NK-92 treated with Interleukin-12 subunit alpha and Interleukin-12 subunit beta, amount 100 ng/mL, for 24 hours (cell line): ENCODE measurements around the gene SLC29A4.
"Not testable (repeated sequence)": the region's sequence is repeated elsewhere in the genome, so short reads cannot be mapped to it uniquely, and the experiment has no call there.

Experiments
- DNase-seq: peaks from one replicate; lab custom pipeline; 2025; lab: John Stamatoyannopoulos, UW

SLC29A4 gene

GRCh38 chr7:5274441-5274840 is 8.3 kb upstream of the SLC29A4 start:
- no peak for DNase-seq

DNA sequence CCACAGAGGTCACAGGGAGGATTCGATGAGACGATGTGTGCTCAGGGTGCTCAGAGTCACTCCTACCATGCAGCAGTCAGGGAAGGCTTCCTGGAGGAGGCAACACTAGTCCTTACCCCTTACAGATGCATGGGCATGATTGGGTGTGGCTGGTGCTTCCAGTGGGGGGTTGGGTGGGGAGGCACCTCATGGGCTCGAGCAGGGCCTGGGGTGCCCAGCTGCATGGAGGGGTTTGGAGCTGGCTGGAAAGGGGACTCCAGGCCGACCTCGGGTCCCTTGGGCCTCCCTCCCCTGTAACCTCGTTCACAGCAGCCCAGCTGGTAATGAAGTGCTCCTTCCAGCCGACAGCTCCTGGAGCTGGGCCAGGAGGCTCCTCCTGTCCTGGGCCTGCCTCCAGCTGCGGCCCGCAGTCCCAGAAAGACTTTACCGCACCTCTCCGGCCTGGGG is 7.7 kb upstream of the SLC29A4 start:
- not testable (repeated sequence) for DNase-seq

- not testable (repeated sequence) for DNase-seq
Measured at GRCh38 chr7:5275510-5275909, 7.2 kb upstream of the SLC29A4 start.

- DNase-seq, result not testable (repeated sequence)
Measured at GRCh38 chr7:5276123-5276522, 6.6 kb upstream of the SLC29A4 start.

DNA sequence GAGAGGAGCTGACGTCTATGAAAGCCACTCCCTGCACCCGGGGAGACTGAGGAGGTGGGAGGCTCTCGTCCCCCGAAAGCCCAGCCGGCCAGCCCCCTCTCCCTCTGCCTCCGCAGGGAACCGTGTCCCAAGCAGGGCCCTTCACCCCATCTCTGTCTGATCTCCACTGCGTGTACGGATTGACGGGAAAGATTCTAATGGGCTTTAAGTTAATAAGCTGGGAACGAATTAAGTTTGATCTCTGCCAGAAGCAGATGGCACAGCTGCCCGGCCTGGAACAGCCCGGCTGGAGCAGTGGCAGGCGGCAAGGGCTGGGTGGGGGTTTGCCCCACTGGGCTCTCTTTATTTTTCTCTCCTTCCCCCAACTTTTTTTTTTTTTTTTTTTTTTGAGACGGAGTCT is 6.1 kb upstream of the SLC29A4 start:
- DNase-seq, result no peak

GRCh38 chr7:5278766-5279165 is 4.0 kb upstream of the SLC29A4 start:
- no peak for DNase-seq

DNA sequence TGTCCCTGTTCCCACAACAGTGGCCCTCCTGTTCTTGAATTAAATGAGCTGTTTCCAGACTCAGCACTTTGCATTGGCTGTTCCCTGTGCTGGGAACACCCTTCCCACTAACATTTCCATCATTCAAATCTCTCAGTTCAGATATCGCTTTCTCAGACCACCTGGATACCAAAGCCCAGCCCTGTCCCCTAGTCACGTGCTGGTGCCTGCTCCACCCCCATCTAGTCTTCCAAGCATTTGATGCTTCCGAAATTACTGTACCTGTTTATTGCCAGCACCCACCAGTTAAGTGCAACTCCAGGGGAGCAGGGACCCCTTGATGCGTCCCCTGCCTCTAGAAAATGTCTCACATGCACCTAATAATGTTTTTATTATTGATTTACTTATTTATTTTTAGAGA is 3.0 kb upstream of the SLC29A4 start:
- DNase-seq, result no peak

DNA sequence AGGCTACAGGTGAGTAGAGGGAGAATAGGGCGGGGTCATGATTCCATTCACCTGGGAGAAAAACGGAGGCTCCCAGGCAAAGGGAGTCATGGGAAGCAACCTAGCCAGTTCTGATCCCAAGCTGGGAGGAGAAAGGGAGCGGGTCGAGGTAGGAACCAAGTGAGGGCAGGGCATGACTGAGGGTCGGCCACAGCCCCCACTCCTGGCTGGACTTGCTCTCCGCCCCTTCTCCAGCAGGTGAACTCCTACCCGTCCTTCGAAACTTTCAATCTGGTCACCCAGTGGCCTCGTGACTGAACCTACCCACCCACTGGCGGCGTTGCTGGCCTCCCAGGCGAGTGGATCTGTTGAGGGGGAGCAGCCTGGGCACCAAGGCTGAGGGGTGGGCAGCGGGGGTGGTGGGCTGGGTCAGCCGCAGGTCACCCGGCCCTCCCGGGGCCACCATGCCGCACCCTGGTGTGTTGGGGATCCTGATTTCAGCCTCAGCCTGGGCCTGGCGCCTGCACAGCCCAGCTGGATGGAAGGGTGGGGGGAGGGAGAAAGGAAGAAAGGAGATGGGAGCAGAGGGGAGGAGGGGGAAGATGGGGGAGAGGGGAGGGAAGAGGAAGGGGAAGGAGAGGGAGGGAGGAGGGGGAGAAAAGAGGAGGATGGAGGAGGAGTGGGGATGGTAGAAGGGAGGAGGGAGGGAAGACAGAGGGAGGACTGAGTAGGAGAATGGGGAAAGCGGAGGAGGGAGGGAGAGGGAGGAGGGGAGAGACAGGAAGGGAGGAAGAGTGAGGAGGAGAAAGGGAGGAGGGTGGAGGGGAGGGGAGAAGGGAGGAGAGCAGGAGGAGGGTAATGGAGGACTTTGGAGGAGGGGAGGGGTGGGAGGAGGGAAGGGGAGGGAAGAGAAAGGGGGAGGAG is 894 bp upstream of the SLC29A4 start:
- DNase-seq, result not testable (repeated sequence)

- DNase-seq, result no peak
Measured at GRCh38 chr7:5283421-5284303, 919 bp downstream of the SLC29A4 start.

- DNase-seq, result no peak
Measured at GRCh38 chr7:5284304-5285281, 1.9 kb downstream of the SLC29A4 start.

DNA sequence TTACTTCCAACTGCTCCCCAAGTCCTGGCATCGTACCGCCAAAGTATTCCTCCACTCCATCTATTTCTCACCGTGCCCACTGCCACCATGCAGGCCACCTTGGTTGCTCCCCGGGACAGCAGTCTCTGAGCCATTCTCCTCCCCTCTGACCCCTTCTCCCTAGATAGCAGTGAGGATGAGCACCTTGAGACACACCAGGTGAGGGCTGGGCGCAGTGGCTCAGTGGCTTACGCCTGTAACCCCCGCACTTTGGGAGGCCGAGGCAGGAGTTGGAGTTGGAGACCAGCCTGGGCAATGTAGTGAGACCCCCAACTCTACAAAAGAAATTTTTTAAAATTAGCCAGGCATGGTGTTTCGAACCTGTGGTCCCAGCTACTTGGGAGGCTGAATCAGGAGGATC is 4.2 kb downstream of the SLC29A4 start:
- DNase-seq, result no peak

DNA sequence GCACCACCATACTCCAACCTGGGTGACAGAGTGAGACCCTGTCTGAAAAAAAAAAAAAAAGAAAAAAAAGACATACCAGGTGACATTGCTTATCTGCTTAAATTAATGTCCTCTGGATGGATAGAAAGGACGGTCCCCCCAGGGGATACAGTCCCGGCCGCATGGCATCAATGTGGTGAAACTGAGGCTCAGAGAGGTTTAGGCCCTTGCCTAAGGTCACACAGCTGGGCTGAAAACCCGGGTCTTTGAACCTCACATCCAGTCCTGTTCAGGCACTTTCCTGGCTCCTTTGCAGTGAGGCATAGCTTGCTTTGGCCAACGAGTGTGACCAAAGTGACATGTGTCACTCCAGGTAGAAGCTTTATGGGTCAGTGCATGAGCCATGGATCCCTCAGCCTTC is 4.6 kb downstream of the SLC29A4 start:
- DNase-seq, result not testable (repeated sequence)

- no peak for DNase-seq
Measured at GRCh38 chr7:5287802-5288201, 5.1 kb downstream of the SLC29A4 start.

- not testable (repeated sequence) for DNase-seq
Measured at GRCh38 chr7:5288560-5288959, 5.8 kb downstream of the SLC29A4 start.

GRCh38 chr7:5289355-5289754 is 6.6 kb downstream of the SLC29A4 start:
- DNase-seq, result no peak

DNA sequence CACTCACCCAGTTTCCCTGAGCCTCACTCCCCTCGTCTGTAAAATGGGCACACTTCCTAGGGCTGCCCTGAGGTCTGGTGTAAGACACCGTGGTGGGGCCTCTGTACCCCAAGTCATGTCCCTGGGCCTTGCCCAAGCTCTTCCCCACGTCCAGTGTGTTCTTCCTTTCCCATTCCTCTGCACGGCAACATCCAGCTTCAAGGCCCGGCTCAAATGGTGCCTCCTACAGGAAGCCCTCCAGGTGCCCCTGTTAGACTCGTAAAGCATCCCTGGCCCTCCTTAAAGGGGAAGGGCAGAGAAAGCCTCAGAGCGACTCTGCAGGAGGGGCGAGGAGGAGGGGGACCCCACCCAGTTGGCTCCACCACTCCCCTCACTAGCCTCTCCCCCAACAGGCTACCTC is 8.6 kb downstream of the SLC29A4 start:
- DNase-seq, result no peak

GRCh38 chr7:5291711-5292335 is 9.1 kb downstream of the SLC29A4 start:
- not testable (repeated sequence) for DNase-seq

DNA sequence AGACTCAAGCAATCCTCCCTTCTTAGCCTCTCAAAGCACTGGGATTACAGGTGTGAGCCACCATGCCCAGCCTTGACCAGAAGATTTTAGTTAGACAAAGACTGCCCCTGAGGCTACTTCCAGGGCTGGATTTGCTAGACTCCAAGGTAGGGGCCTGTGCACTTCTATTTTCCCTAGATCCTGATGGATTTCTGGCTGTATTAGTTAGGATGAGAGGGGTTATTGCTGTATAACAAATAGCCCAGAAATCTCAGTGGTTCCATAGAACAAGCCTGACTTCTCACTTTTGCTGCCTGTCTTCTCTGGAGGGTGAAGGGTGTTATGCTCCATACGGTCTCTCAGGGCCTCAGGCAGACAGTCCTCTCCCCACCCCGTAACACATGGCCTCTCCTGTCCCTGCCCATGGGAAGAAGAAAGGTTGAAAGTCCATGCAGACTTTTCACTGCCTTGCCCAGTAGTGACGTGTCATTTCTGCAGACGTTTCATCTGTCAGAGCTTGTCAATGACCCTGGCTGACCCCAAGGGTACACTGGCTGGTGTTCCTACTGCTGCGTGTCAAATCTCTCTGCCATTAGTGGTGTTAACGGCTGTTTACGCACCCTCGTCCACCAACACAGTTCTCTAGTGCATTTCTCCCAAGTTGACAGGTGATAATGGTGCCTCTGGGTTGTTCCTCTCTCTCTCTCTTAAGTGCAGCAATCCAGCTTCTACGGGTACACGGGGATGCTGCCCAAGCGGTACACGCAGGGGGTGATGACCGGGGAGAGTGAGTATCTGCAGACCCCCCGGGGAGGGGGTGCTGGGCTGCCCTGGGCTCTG is 11.6 kb downstream of the SLC29A4 start:
- DNase-seq, result no peak

GRCh38 chr7:5295039-5296014 is 12.6 kb downstream of the SLC29A4 start:
- no peak for DNase-seq
